ENCODE results near the gene ALDH1L1.

The ALDH1L1 gene

GRCh38 chr3:126116526-126116925, 63.9 kb downstream of the ALDH1L1 start:
- no peak overlapping the region for H3K27ac ChIP-seq
- H3K27me3 ChIP-seq (ENCODE audit: insufficient read depth, low read depth, severe bottlenecking), result no peaks in the 10 kb centered on the region
- no peaks in the 10 kb centered on the region for H3K9me3 ChIP-seq (ENCODE audit: severe bottlenecking)
- no peak for TF ChIP-seq CTCF (IDR thresholded peaks at IDR 0.05; ENCODE audit: low read depth, low read length)
- no peak overlapping the region for H3K4me3 ChIP-seq (ENCODE audit: low read depth, low read length)
- no peak for DNase-seq
- no peaks in the 10 kb centered on the region for H3K36me3 ChIP-seq

GRCh38 chr3:126114443-126115386, 65.7 kb downstream of the ALDH1L1 start:
- TF ChIP-seq CTCF (IDR thresholded peaks at IDR 0.05; ENCODE audit: low read depth, low read length), result 0 out of 2 replicates have a peak, but pooled peaks have one; percentile 4
- no peak overlapping the region for H3K27ac ChIP-seq
- no peak overlapping the region for H3K4me3 ChIP-seq (ENCODE audit: low read depth, low read length)
- H3K36me3 ChIP-seq, result no peaks in the 10 kb centered on the region
- peak; percentile 45 for DNase-seq
- H3K27me3 ChIP-seq (ENCODE audit: insufficient read depth, low read depth, severe bottlenecking), result no peaks in the 10 kb centered on the region
- H3K9me3 ChIP-seq (ENCODE audit: severe bottlenecking), result no peaks in the 10 kb centered on the region

- no peaks in the 10 kb centered on the region for H3K9me3 ChIP-seq (ENCODE audit: severe bottlenecking)
- DNase-seq, result peak; percentile 56
- TF ChIP-seq CTCF (IDR thresholded peaks at IDR 0.05; ENCODE audit: low read depth, low read length), result peak; percentile 74
- no peaks in the 10 kb centered on the region for H3K27me3 ChIP-seq (ENCODE audit: insufficient read depth, low read depth, severe bottlenecking)
- H3K4me3 ChIP-seq (ENCODE audit: low read depth, low read length), result no peak overlapping the region
- H3K27ac ChIP-seq, result no peak overlapping the region
- no peaks in the 10 kb centered on the region for H3K36me3 ChIP-seq
Measured at GRCh38 chr3:126113733-126114442, 66.5 kb downstream of the ALDH1L1 start.

- Histone ChIP-seq H3K36me3 (no peaks in the 10 kb centered on the region), H3K27ac (no peak overlapping the region), H3K4me3 (ENCODE audit: low read depth, low read length) (no peak overlapping the region), H3K27me3 (ENCODE audit: insufficient read depth, low read depth, severe bottlenecking) (no peaks in the 10 kb centered on the region), H3K9me3 (ENCODE audit: severe bottlenecking) (no peaks in the 10 kb centered on the region)
- DNase-seq, result no peak
- TF ChIP-seq CTCF (IDR thresholded peaks at IDR 0.05; ENCODE audit: low read depth, low read length), result no peak
Measured at GRCh38 chr3:126113238-126113555, 67.2 kb downstream of the ALDH1L1 start.

GRCh38 chr3:126112531-126113237, 67.7 kb downstream of the ALDH1L1 start:
- Histone ChIP-seq H3K36me3 (no peaks in the 10 kb centered on the region), H3K4me3 (ENCODE audit: low read depth, low read length) (no peak overlapping the region), H3K27me3 (ENCODE audit: insufficient read depth, low read depth, severe bottlenecking) (no peaks in the 10 kb centered on the region), H3K9me3 (ENCODE audit: severe bottlenecking) (no peaks in the 10 kb centered on the region), H3K27ac (no peak overlapping the region)
- TF ChIP-seq CTCF (IDR thresholded peaks at IDR 0.05; ENCODE audit: low read depth, low read length), result no peak
- no peak for DNase-seq

Measured in WERI-Rb-1 (cell line).